Gastrocnemius medialis (tissue), 4 donors: ENCODE results near the gene SLC5A4.
"Not testable (repeated sequence)": the region's sequence is repeated elsewhere in the genome, so short reads cannot be mapped to it uniquely, and the experiment has no call there.

ENCODE experiments used
- POLR2A ChIP-seq, 2 donors: fragments of 450-650 bp; IDR thresholded peaks; one replicate each; pipeline ENCODE4 v1.6.1; 2017; ENCODE audit warnings: antibody characterized with exemption in 2 of 2, mild to moderate bottlenecking in 2 of 2, moderate library complexity in 2 of 2
- TF ChIP-seq, protein P1 (sequence below), 5 experiments: fragments of 450-650 bp in 3 of 5; fragments of 200-600 bp in 2 of 5; sonication (generic) in 2 of 5; IDR thresholded peaks in 4 of 5; conservative IDR thresholded peaks in 1 of 5; 1 replicate in 4 of 5; 2 replicates in 1 of 5; pipeline ENCODE4 v1.5.1; 2016 to 2019; ENCODE audit warnings: antibody characterized with exemption in 5 of 5, mild to moderate bottlenecking in 3 of 5, moderate library complexity in 3 of 5

- TF ChIP-seq, protein P1, sequence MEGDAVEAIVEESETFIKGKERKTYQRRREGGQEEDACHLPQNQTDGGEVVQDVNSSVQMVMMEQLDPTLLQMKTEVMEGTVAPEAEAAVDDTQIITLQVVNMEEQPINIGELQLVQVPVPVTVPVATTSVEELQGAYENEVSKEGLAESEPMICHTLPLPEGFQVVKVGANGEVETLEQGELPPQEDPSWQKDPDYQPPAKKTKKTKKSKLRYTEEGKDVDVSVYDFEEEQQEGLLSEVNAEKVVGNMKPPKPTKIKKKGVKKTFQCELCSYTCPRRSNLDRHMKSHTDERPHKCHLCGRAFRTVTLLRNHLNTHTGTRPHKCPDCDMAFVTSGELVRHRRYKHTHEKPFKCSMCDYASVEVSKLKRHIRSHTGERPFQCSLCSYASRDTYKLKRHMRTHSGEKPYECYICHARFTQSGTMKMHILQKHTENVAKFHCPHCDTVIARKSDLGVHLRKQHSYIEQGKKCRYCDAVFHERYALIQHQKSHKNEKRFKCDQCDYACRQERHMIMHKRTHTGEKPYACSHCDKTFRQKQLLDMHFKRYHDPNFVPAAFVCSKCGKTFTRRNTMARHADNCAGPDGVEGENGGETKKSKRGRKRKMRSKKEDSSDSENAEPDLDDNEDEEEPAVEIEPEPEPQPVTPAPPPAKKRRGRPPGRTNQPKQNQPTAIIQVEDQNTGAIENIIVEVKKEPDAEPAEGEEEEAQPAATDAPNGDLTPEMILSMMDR (IDR thresholded peaks at IDR 0.05 in 4 of 5, conservative IDR thresholded peaks at IDR 0.05 in 1 of 5), result not testable (repeated sequence)
- not testable (repeated sequence) for TF ChIP-seq POLR2A (IDR thresholded peaks at IDR 0.05)
These were observed 8.5 kb upstream of the SLC5A4 start for GRCh38 chr22:32263678-32264077.
